ENCODE results near the gene METTL25B. TPM values are rescaled to one million over a fixed set of nuclear protein-coding genes. Genes with fewer than 3 reads are reported as not detected.

METTL25B gene
- total and polyA plus RNA-seq, 2 of the 13 experiments (the other 11 are each of a cell fraction or from before 2014, with no cell fraction given): 11.9 to 24.0 TPM

DNA sequence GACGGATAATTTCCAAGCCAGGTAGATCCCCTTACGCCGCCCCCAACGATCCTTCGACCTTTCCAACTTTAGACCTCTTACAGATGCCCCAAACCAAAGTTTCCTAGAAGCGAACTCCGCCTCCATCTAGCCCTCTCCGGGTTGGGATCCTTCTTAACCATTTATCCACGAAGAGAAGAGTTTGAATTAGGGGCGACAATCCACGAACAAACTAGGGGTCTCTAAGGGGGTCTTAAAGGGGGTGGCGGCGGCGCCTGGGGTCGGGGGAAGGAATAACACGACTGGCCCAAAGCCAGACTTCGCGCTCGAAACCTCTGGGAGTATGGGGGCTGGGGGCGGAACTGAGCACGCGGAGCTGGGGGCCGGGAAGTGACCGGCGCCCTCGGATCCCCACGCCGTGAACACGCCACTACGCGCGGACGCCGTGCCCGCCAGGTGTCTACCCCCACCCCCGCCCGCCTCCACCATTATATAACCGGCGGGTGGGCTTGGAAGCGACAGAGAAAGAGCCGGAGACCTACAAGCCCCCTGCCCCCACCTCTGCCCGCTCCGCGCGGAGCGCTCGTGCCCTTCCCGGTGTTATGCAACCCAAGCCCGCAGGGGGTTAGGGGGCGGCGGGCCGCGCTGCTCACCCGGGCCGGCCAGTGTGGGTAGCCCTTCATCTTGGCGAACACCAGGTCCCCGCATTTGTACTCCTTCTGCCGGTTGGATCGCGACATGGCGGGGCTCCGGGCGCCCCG, 22.6 kb downstream of the METTL25B start (continued):
- TF ChIP-seq CAMTA2 (CRISPR knock-in tag; IDR thresholded peaks at IDR 0.05; ENCODE audit: borderline replicate concordance) (peak; percentile 73; the same call in 1 of the 2 replicates), ZNF333 (CRISPR knock-in tag; IDR thresholded peaks at IDR 0.05; ENCODE audit: borderline replicate concordance) (peak; percentile 16), RXRA (CRISPR knock-in tag; IDR thresholded peaks at IDR 0.05) (0 out of 2 replicates have a peak, but pooled peaks have one; percentile 47), SOX13 (IDR thresholded peaks at IDR 0.05) (no peak), SOX13 (CRISPR knock-in tag; conservative IDR thresholded peaks at IDR 0.05 in 1 of 2, IDR thresholded peaks at IDR 0.05 in 1 of 2) (0 out of 4 replicates have a peak, but pooled peaks of 1 of the 2 experiments have one; percentile 10), HMG20A (CRISPR knock-in tag; IDR thresholded peaks at IDR 0.05; ENCODE audit: borderline replicate concordance) (no peak), ZNF567 (CRISPR knock-in tag; IDR thresholded peaks at IDR 0.05; ENCODE audit: borderline replicate concordance) (no peak), KLF13 (CRISPR knock-in tag; IDR thresholded peaks at IDR 0.05) (no peak), U2AF1 (optimal IDR thresholded peaks at IDR 0.05; ENCODE audit: low read depth, low read length) (no peak), RBAK (CRISPR knock-in tag; IDR thresholded peaks at IDR 0.05) (no peak), MIER2 (CRISPR knock-in tag; IDR thresholded peaks at IDR 0.05) (no peak), MXI1 (IDR thresholded peaks at IDR 0.05; ENCODE audit: borderline replicate concordance, low read depth, low read length) (no peak), GATAD1 (CRISPR knock-in tag; IDR thresholded peaks at IDR 0.05) (0 out of 2 replicates have a peak, but pooled peaks have one; percentile 29), HNRNPL (IDR thresholded peaks at IDR 0.05; ENCODE audit: low read depth, low read length) (peak; percentile 58; the same call in 1 of the 2 replicates), ETV5 (CRISPR knock-in tag; IDR thresholded peaks at IDR 0.05; ENCODE audit: borderline replicate concordance) (no peak), ZNF20 (CRISPR knock-in tag; IDR thresholded peaks at IDR 0.05) (peak; percentile 57; the same call in 1 of the 2 replicates), YEATS4 (CRISPR knock-in tag; IDR thresholded peaks at IDR 0.05; ENCODE audit: borderline replicate concordance) (peak; percentile 49; the same call in 1 of the 2 replicates), NRL (CRISPR knock-in tag; IDR thresholded peaks at IDR 0.05; ENCODE audit: borderline replicate concordance) (0 out of 2 replicates have a peak, but pooled peaks have one; percentile 18), KDM2A (CRISPR knock-in tag; IDR thresholded peaks at IDR 0.05; ENCODE audit: borderline replicate concordance, low read depth) (0 out of 2 replicates have a peak, but pooled peaks have one; percentile 23), MEIS2 (CRISPR knock-in tag; IDR thresholded peaks at IDR 0.05) (0 out of 2 replicates have a peak, but pooled peaks have one; percentile 15)
- TF ChIP-seq, protein P1, sequence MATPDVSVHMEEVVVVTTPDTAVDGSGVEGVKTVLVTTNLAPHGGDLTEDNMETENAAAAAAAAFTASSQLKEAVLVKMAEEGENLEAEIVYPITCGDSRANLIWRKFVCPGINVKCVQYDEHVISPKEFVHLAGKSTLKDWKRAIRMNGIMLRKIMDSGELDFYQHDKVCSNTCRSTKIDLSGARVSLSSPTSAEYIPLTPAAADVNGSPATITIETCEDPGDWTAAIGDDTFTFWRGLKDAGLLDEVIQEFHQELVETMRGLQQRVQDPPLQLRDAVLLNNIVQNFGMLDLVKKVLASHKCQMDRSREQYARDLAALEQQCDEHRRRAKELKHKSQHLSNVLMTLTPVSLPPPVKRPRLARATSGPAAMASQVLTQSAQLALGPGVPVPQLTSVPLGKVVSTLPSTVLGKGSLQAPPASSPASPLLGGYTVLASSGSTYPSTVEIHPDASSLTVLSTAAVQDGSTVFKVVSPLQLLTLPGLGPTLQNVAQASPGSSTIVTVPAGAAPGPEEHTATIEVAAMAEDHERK (CRISPR knock-in tag; IDR thresholded peaks at IDR 0.05; ENCODE audit: low read depth): no peak
- TF ChIP-seq, protein P2, sequence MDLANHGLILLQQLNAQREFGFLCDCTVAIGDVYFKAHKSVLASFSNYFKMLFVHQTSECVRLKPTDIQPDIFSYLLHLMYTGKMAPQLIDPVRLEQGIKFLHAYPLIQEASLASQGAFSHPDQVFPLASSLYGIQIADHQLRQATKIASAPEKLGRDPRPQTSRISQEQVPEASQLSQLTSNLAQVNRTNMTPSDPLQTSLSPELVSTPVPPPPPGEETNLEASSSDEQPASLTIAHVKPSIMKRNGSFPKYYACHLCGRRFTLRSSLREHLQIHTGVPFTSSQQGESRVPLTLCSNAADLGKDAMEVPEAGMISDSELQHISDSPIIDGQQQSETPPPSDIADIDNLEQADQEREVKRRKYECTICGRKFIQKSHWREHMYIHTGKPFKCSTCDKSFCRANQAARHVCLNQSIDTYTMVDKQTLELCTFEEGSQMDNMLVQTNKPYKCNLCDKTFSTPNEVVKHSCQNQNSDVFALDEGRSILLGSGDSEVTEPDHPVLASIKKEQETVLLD (CRISPR knock-in tag; IDR thresholded peaks at IDR 0.05; ENCODE audit: low read depth): 0 out of 2 replicates have a peak, but pooled peaks have one; percentile 9
- TF ChIP-seq, protein P3, sequence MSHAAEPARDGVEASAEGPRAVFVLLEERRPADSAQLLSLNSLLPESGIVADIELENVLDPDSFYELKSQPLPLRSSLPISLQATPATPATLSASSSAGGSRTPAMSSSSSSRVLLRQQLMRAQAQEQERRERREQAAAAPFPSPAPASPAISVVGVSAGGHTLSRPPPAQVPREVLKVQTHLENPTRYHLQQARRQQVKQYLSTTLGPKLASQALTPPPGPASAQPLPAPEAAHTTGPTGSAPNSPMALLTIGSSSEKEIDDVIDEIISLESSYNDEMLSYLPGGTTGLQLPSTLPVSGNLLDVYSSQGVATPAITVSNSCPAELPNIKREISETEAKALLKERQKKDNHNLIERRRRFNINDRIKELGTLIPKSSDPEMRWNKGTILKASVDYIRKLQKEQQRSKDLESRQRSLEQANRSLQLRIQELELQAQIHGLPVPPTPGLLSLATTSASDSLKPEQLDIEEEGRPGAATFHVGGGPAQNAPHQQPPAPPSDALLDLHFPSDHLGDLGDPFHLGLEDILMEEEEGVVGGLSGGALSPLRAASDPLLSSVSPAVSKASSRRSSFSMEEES (CRISPR knock-in tag; IDR thresholded peaks at IDR 0.05): no peak
- TF ChIP-seq, protein P4, sequence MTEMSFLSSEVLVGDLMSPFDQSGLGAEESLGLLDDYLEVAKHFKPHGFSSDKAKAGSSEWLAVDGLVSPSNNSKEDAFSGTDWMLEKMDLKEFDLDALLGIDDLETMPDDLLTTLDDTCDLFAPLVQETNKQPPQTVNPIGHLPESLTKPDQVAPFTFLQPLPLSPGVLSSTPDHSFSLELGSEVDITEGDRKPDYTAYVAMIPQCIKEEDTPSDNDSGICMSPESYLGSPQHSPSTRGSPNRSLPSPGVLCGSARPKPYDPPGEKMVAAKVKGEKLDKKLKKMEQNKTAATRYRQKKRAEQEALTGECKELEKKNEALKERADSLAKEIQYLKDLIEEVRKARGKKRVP (CRISPR knock-in tag; IDR thresholded peaks at IDR 0.05): no peak

All from HepG2 (cell line).